Tibial nerve (tissue), 3 donors: Measurements from ENCODE around the gene TNFSF13B.

Experiments
- CTCF ChIP-seq, 5 experiments: fragments of 200-600 bp in 3 of 5; fragments of 450-650 bp in 2 of 5; sonication (generic) in 3 of 5; IDR thresholded peaks; one replicate each; pipeline ENCODE4 v1.5.1; 2016 to 2019; ENCODE audit warnings: antibody characterized with exemption in 5 of 5, mild to moderate bottlenecking in 3 of 5, moderate library complexity in 2 of 5
- POLR2A ChIP-seq, 2 donors: fragments of 450-650 bp; IDR thresholded peaks; one replicate each; pipeline ENCODE4 v1.6.1; 2017; ENCODE audit warnings: antibody characterized with exemption in 2 of 2, mild to moderate bottlenecking in 2 of 2, moderate library complexity in 2 of 2

DNA sequence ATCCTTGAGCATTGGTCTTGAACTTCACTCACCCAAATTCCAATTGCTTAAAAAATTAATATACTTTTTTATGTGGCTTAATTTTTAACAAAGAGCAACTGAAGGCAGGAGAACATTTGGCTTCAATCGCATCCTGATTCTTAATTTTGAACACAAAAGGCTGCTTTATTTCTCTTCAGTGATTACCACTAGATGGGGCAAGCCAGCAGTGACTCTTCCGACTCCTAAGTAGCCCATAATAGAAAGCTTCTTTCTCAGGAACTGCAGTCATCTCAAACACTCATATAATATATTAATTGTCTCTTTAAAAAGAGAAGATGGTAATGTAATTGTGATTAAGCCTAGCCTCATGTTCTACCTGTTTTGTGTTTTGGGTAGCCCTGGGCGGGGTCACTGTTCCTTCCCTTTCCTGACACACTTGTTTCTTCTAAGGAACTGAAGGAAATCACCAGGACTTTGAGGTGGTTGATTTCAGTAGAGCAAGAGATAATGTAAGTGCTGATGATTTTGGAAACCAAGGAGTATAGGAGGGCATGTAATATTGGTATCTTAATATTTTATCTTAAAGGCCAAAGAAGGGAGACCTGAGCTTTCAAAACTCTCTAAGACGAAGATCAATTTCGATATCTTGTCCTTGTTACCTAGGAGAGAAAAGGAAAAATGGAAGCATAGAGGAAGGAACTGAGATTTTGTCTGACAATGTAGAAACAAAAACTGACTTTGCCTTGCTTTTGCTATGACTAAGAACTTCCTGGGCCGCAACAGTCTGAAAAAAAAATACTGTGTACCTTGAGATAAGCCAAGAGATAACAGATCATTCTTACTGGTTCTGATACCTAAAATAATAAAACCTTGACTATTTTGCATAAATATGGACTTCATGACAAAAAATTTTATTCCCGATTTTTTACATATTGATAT, 73.1 kb downstream of the TNFSF13B start:
- TF ChIP-seq CTCF (IDR thresholded peaks at IDR 0.05) (peak; percentile 33 to 54 (median 47)), POLR2A (IDR thresholded peaks at IDR 0.05) (no peak)
